Kidney (tissue), 14 donors: Measurements from ENCODE around the gene SYNE1. TPM values are rescaled to one million over a fixed set of nuclear protein-coding genes. Genes with fewer than 3 reads are reported as not detected.

ENCODE experiments used
- DNase-seq, 5 donors: peaks; one replicate each; pipeline ENCODE4 v3.0.0-alpha.2; 2013 to 2020
- FAIRE-seq: peaks from 2 replicates; lab custom pipeline; 2012; peaks lifted over from hg19 to GRCh38; lab: Jason Lieb, UNC
- H3K27ac ChIP-seq, 2 donors: one replicate each; pipeline ENCODE4 v1.7.0; 2013; ENCODE audit warnings: low read depth in 2 of 2, low read length in 2 of 2, inconsistent platforms in 1 of 2
- H3K27me3 ChIP-seq: one replicate; pipeline ENCODE4 v1.7.1; 2013; ENCODE audit warnings: low read length, inconsistent platforms; ENCODE audit not compliant: control insufficient read depth, insufficient read depth
- H3K36me3 ChIP-seq, 3 donors: one replicate each; pipeline versions ENCODE4 v1.7.0 to v1.7.1; 2013; ENCODE audit warnings: low read length in 3 of 3, control low read depth in 1 of 3, inconsistent platforms in 1 of 3; ENCODE audit not compliant: insufficient read depth in 3 of 3, control insufficient read depth in 2 of 3
- H3K4me1 ChIP-seq, 3 donors: one replicate each; pipeline versions ENCODE4 v1.7.0 to v1.7.1; 2013; ENCODE audit warnings: low read length in 3 of 3, inconsistent platforms in 1 of 3, low read depth in 1 of 3; ENCODE audit not compliant: control insufficient read depth in 2 of 3, insufficient read depth in 2 of 3
- H3K4me3 ChIP-seq, 3 donors: one replicate each; pipeline versions ENCODE4 v1.7.0 to v1.8.1; 2013; ENCODE audit warnings: low read length in 3 of 3, control low read depth in 1 of 3, inconsistent platforms in 1 of 3
- H3K9ac ChIP-seq, 3 donors: one replicate each; pipeline versions ENCODE4 v1.7.0 to v1.7.1; 2013; ENCODE audit warnings: low read length in 3 of 3, control low read depth in 1 of 3, inconsistent platforms in 1 of 3
- H3K9me3 ChIP-seq, 3 donors: one replicate each; pipeline versions ENCODE4 v1.7.0 to v1.7.1; 2013; ENCODE audit warnings: low read length in 3 of 3, control low read depth in 1 of 3, inconsistent platforms in 1 of 3; ENCODE audit not compliant: control insufficient read depth in 2 of 3, insufficient read depth in 1 of 3
- CTCF ChIP-seq: IDR thresholded peaks from 3 replicates; pipeline ENCODE4 v1.5.1; 2012; ENCODE audit warnings: mild to moderate bottlenecking, moderate library complexity, borderline replicate concordance; ENCODE audit not compliant: insufficient read depth; ENCODE audit errors: extremely low read depth
- intact Hi-C: fragments of 100-400 bp; cut with DNase I; formaldehyde crosslinking; loops from one replicate; pipeline ENCODE4 v1.11.1; 2022
- polyA plus RNA-seq: library from polyadenylated mRNA; stranded (reverse); fragments of 350-450 nt; fragmentation: Illumina TruSeq; extraction: RNeasy Lipid Tissue Mini Kit (QIAGEN cat#74804); gene quantifications from one replicate; pipeline ENCODE4 v1.2.3, GENCODE V29; 2014; ENCODE audit warnings: low read depth, low replicate concordance; ENCODE audit not compliant: insufficient read depth
- total RNA-seq: library from RNA; stranded (reverse); fragmentation: NEBNext Ultra II Directional; extraction: Animal tissue kit (Norgen Biotek cat#: 25700); gene quantifications from one replicate; pipeline ENCODE4 v1.2.1, GENCODE V29; 2021
- donor health status: control.
- donor health status: control.
- donor health status: control.
- donor health status: control.
- donor health status: control.
- donor health status: DM: yes; HTN: yes; CAD: no.
- donor health status: Normal renal cell carcinoma (clear cell type).

The SYNE1 gene
- total and polyA plus RNA-seq, 2 donors from 2014 or later = 47.8 to 216 TPM

GRCh38 chr6:152301765-152302568 lies 335.2 kb downstream of the SYNE1 start:
- Histone ChIP-seq H3K4me3 (peak overlapping the region; percentile 79 to 83 (median 80)), H3K27ac (peak overlapping the region; percentile 72 to 91)
- FAIRE-seq = no peak

GRCh38 chr6:152301021-152301764 lies 336.0 kb downstream of the SYNE1 start:
- no peak for DNase-seq
- intact Hi-C loops = no loop called here
- Histone ChIP-seq H3K9ac (peak overlapping the region; percentile 59 to 67 (median 63)), H3K4me1 (peaks cover 0 to 21% (median 13%) of the 10 kb centered on the region in 3 donors), H3K27ac (peak overlapping the region; percentile 72 to 91), H3K9me3 (no peaks in the 10 kb centered on the region), H3K27me3 (no peaks in the 10 kb centered on the region), H3K4me3 (peak overlapping the region; percentile 79 to 83 (median 80)), H3K36me3 (peaks cover 0 to 6% (median 0%) of the 10 kb centered on the region in 3 donors)
- TF ChIP-seq CTCF = no peak
- FAIRE-seq = no peak

More at GRCh38 chr6:152301765-152302568, 335.2 kb downstream of the SYNE1 start:
- Histone ChIP-seq H3K9me3 (no peaks in the 10 kb centered on the region), H3K36me3 (peaks cover 0 to 6% (median 0%) of the 10 kb centered on the region in 3 donors), H3K9ac (peak overlapping the region; percentile 59 to 67 (median 63)), H3K27me3 (no peaks in the 10 kb centered on the region), H3K4me1 (peaks cover 0 to 15% (median 9%) of the 10 kb centered on the region in 3 donors)
- peak; percentile 90 to 96 (median 93) for DNase-seq
- intact Hi-C loops = no loop called here
- no peak for TF ChIP-seq CTCF

- Histone ChIP-seq H3K27me3 (no peaks in the 10 kb centered on the region), H3K27ac (peak overlapping the region in 1 of 2 donors; percentile 23), H3K36me3 (peaks cover 0 to 4% (median 0%) of the 10 kb centered on the region in 3 donors), H3K9me3 (no peaks in the 10 kb centered on the region), H3K4me1 (peaks cover 0 to 21% (median 13%) of the 10 kb centered on the region in 3 donors), H3K9ac (no peak overlapping the region), H3K4me3 (peak overlapping the region; percentile 17 to 31 (median 20))
- no peak for DNase-seq
- intact Hi-C loops = no loop called here
- FAIRE-seq = no peak
- TF ChIP-seq CTCF = no peak
Observed at GRCh38 chr6:152300517-152300916, 336.6 kb downstream of the SYNE1 start.
